OCI-LY7 (cell line): ENCODE data around the gene LRPAP1.

Source experiments
- EZH2phosphoT487 ChIP-seq: fragments of 200-600 bp; sonication (generic); IDR thresholded peaks from 2 replicates; pipeline ENCODE4 v1.6.1; 2018; ENCODE audit warnings: low read depth, borderline replicate concordance, mild to moderate bottlenecking, mixed run types, antibody characterized with exemption, low read length, moderate library complexity, mixed read lengths
- TF ChIP-seq, protein P1 (sequence below): fragments of 200-600 bp; sonication (generic); conservative IDR thresholded peaks from 2 replicates; pipeline ENCODE4 v1.5.1; 2014; ENCODE audit warnings: mild to moderate bottlenecking, antibody characterized with exemption, low read length, moderate library complexity, mixed read lengths

- TF ChIP-seq, protein P1, sequence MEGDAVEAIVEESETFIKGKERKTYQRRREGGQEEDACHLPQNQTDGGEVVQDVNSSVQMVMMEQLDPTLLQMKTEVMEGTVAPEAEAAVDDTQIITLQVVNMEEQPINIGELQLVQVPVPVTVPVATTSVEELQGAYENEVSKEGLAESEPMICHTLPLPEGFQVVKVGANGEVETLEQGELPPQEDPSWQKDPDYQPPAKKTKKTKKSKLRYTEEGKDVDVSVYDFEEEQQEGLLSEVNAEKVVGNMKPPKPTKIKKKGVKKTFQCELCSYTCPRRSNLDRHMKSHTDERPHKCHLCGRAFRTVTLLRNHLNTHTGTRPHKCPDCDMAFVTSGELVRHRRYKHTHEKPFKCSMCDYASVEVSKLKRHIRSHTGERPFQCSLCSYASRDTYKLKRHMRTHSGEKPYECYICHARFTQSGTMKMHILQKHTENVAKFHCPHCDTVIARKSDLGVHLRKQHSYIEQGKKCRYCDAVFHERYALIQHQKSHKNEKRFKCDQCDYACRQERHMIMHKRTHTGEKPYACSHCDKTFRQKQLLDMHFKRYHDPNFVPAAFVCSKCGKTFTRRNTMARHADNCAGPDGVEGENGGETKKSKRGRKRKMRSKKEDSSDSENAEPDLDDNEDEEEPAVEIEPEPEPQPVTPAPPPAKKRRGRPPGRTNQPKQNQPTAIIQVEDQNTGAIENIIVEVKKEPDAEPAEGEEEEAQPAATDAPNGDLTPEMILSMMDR = no peak
- TF ChIP-seq EZH2phosphoT487 = no peak
Observed at GRCh38 chr4:3514221-3514780, 17.9 kb downstream of the LRPAP1 start.
